IMR-90 (cell line): ENCODE results near the gene UGT3A1. TPM values are rescaled to one million over a fixed set of nuclear protein-coding genes. Genes with fewer than 3 reads are reported as not detected.

Source experiments
- ATAC-seq: fragments of 200-7000 bp; cut with Tn5 transposase; 2 replicates; pipeline ENCODE4 v1.9.1; 2020; ENCODE audit warnings: low read depth, mild to moderate bottlenecking, moderate library complexity
- BruUV-seq: library from RNA; stranded (reverse); fragments of 400-500 nt; replicated peaks from 2 replicates; lab custom pipeline; 2021; lab: Mats Ljungman, UMichigan
- CTCF ChIA-PET: fragments of 300-600 bp; formaldehyde crosslinking; extraction: SDS; loops from one replicate; lab custom pipeline; 2021; ENCODE audit warnings: antibody characterized with exemption; lab: Yijun Ruan, JAX
- POLR2A ChIA-PET: fragments of 300-600 bp; sonication (Branson Sonifier 250); formaldehyde crosslinking; loops from one replicate; lab custom pipeline; 2022; ENCODE audit warnings: antibody characterized with exemption; ENCODE audit not compliant: unreplicated experiment; lab: Charles Lee
- DNase-seq: peaks from one replicate; pipeline ENCODE4 v3.0.0; 2013
- H2AFZ ChIP-seq: replicated peaks from 2 replicates; pipeline ENCODE3; 2013; ENCODE audit warnings: low read length, mild to moderate bottlenecking; ENCODE audit not compliant: poor library complexity
- H2AK5ac ChIP-seq: 2 replicates; pipeline ENCODE4 v1.6.1; 2013; ENCODE audit warnings: low read depth, low read length, inconsistent platforms
- H2AK9ac ChIP-seq: replicated peaks from 2 replicates; pipeline ENCODE3; 2013; ENCODE audit warnings: mild to moderate bottlenecking, low read depth, low read length, moderate library complexity; ENCODE audit not compliant: poor library complexity
- H2BK120ac ChIP-seq: 2 replicates; pipeline ENCODE4 v1.6.1; 2013; ENCODE audit warnings: low read depth, low read length, inconsistent platforms
- H2BK15ac ChIP-seq: 3 replicates; pipeline ENCODE4 v1.6.1; 2013; ENCODE audit warnings: low read depth, low read length, inconsistent platforms
- H2BK20ac ChIP-seq: 2 replicates; pipeline ENCODE4 v1.6.1; 2013; ENCODE audit warnings: low read depth, mild to moderate bottlenecking, inconsistent platforms, low read length, moderate library complexity
- H2BK5ac ChIP-seq: 2 replicates; pipeline ENCODE4 v1.6.1; 2013; ENCODE audit warnings: mild to moderate bottlenecking, low read depth, low read length, inconsistent platforms; ENCODE audit not compliant: poor library complexity, severe bottlenecking
- H3K14ac ChIP-seq: replicated peaks from 2 replicates; pipeline ENCODE4 v1.6.1; 2013; ENCODE audit warnings: low read depth, low read length, inconsistent platforms
- H3K18ac ChIP-seq: 2 replicates; pipeline ENCODE4 v1.6.1; 2013; ENCODE audit warnings: low read depth, low read length, control low read depth
- H3K23ac ChIP-seq: 2 replicates; pipeline ENCODE4 v1.6.1; 2013; ENCODE audit warnings: low read depth, low read length, inconsistent platforms
- H3K27ac ChIP-seq: 2 replicates; pipeline ENCODE4 v1.5.1; 2013; ENCODE audit warnings: mild to moderate bottlenecking, control low read depth, low read length; ENCODE audit not compliant: insufficient read depth
- H3K27me3 ChIP-seq: 2 replicates; pipeline ENCODE4 v1.6.1; 2013; ENCODE audit warnings: low read length; ENCODE audit not compliant: control insufficient read depth, insufficient read depth
- H3K36me3 ChIP-seq: 2 replicates; pipeline ENCODE4 v1.6.1; 2013; ENCODE audit warnings: low read length, mixed read lengths; ENCODE audit not compliant: control insufficient read depth, insufficient read depth
- H3K4ac ChIP-seq: 2 replicates; pipeline ENCODE4 v1.6.1; 2013; ENCODE audit warnings: low read depth, low read length, inconsistent platforms
- H3K4me1 ChIP-seq: 2 replicates; pipeline ENCODE4 v1.6.1; 2013; ENCODE audit warnings: low read length, mixed read lengths; ENCODE audit not compliant: control insufficient read depth, insufficient read depth
- H3K4me2 ChIP-seq: 2 replicates; pipeline ENCODE4 v1.6.1; 2013; ENCODE audit warnings: low read depth, mild to moderate bottlenecking, control low read depth, low read length, moderate library complexity
- H3K4me3 ChIP-seq: 2 replicates; pipeline ENCODE4 v1.5.1; 2013; ENCODE audit warnings: low read depth, mild to moderate bottlenecking, control low read depth, low read length, moderate library complexity; ENCODE audit not compliant: insufficient read depth
- H3K56ac ChIP-seq: 2 replicates; pipeline ENCODE4 v1.6.1; 2013; ENCODE audit warnings: low read length, inconsistent platforms; ENCODE audit not compliant: insufficient read depth; ENCODE audit errors: extremely low read depth
- H3K79me1 ChIP-seq, 2 experiments: 2 replicates each; pipeline ENCODE4 v1.6.1; 2013; ENCODE audit warnings: low read length in 2 of 2, inconsistent platforms in 1 of 2, low read depth in 1 of 2
- H3K9ac ChIP-seq: 2 replicates; pipeline ENCODE4 v1.6.1; 2013; ENCODE audit warnings: low read depth, low read length, control low read depth
- H3K9me1 ChIP-seq: 2 replicates; pipeline ENCODE4 v1.6.1; 2013; ENCODE audit warnings: low read length, inconsistent platforms; ENCODE audit not compliant: insufficient read depth
- H3K9me3 ChIP-seq: 2 replicates; pipeline ENCODE4 v1.6.1; 2013; ENCODE audit warnings: low read length; ENCODE audit not compliant: control insufficient read depth, insufficient read depth
- H4K20me1 ChIP-seq: 2 replicates; pipeline ENCODE4 v1.6.1; 2013; ENCODE audit warnings: low read length, inconsistent platforms; ENCODE audit not compliant: insufficient read depth
- H4K5ac ChIP-seq: 2 replicates; pipeline ENCODE4 v1.6.1; 2013; ENCODE audit warnings: mild to moderate bottlenecking, low read depth, low read length, control low read depth
- H4K8ac ChIP-seq, 2 experiments: 2 replicates each; pipeline ENCODE4 v1.6.1; 2013; ENCODE audit warnings: low read depth in 2 of 2, low read length in 2 of 2, control low read depth in 1 of 2, inconsistent platforms in 1 of 2
- H4K91ac ChIP-seq: 2 replicates; pipeline ENCODE4 v1.6.1; 2013; ENCODE audit warnings: low read depth, low read length, inconsistent platforms; ENCODE audit not compliant: insufficient read depth
- RCOR1 ChIP-seq: IDR thresholded peaks from 2 replicates; pipeline ENCODE4 v1.6.1; 2012; ENCODE audit warnings: mild to moderate bottlenecking, low read length, improper control_type of control experiment; ENCODE audit not compliant: insufficient replicate concordance
- RFX5 ChIP-seq: IDR thresholded peaks from 2 replicates; pipeline ENCODE4 v1.8.0; 2012; ENCODE audit warnings: low read depth, mild to moderate bottlenecking, low read length, moderate library complexity
- WGBS, 2 experiments: methylation state at CpG; one replicate each; pipeline versions ENCODE4 v1.1.5 to v1.1.7; 2013; ENCODE audit warnings: missing lambda C conversion rate in 2 of 2; ENCODE audit not compliant: insufficient read length in 1 of 2; ENCODE audit errors: extremely low coverage in 2 of 2; 5-methylcytosine and 5-hydroxymethylcytosine counted together
- dilution Hi-C: fragments of 300-500 bp; cut with HindIII; formaldehyde crosslinking; loops from one replicate; pipeline ENCODE4 v1.14.3; 2018; ENCODE audit warnings: low sequenced_read_pairs; ENCODE audit not compliant: unreplicated experiment
- in situ Hi-C: fragments of 300-500 bp; cut with MboI; formaldehyde crosslinking; loops from 3 replicates; pipeline ENCODE4 v1.14.3; 2019; ENCODE audit warnings: low sequenced_read_pairs, inconsistent platforms, mixed read lengths
- intact Hi-C: fragments of 100-400 bp; cut with micrococcal nuclease; formaldehyde crosslinking; loops from 2 replicates; pipeline ENCODE4 v1.10.0; 2022
- polyA plus RNA-seq, 3 experiments: library from polyadenylated mRNA; depleted of rRNA; stranded (reverse); fragments of >200 nt; gene quantifications; 2 replicates each; pipeline ENCODE4 v1.2.3, GENCODE V29; 2012; ENCODE audit warnings: low replicate concordance in 1 of 3
- total RNA-seq: library from RNA; depleted of rRNA; stranded (reverse); fragments of >200 nt; gene quantifications from 2 replicates; pipeline ENCODE4 v1.2.3, GENCODE V29; 2012

UGT3A1 gene
- total and polyA plus RNA-seq, 2 of the 4 experiments (the other 2 are of a cell fraction), result not detected

DNA sequence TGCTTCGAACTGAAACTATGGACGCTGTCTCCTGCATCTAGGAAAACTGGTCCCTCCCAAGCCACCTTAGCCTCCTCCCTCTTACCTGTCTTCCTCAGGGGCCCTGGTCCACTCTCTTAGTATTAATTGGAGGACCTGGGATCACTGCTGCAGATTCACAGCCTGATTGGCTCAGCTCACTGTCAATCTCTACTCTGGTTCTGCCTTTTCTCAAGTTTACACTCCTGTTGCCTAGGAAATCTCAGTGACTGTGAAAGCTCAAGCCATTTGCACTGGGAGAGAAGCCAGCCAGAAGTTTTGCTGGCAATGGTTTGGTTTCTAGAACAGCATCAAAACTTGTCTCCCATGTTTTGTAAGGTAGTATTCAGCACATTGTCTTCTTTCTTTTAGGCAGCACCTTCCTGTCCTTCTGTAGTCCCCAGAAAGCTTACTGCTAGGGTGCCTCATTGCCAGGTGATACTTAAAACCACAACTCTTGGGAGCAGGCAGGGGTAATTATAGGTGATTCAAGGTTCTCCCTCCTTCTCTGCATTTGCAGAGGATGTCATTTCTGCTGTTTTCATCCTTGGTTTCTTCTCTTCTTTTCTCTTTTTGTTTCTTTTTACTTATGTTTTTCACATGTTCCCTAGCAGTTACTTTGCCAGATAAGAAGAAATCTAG lies 52.5 kb downstream of the UGT3A1 start, which contains the start of gene CAPSL:
CAPSL (minus strand) TSS at position 55 of the 660 bp plus-strand sequence. CDS start 17,502 bp downstream, outside the sequence.
- no peak within 1 kb of the TSS for H3K18ac ChIP-seq
- no peaks in the 10 kb centered on the region for H3K36me3 ChIP-seq
- no peak within 1 kb of the TSS for H3K4ac ChIP-seq
- no peak within 1 kb of the TSS for H3K4me3 ChIP-seq
- dilution Hi-C loops, result no loop called here
- no peaks in the 10 kb centered on the region for H3K79me1 ChIP-seq
- H3K56ac ChIP-seq, result no peak within 1 kb of the TSS
- peak within 1 kb of the TSS; percentile 19 for H2AFZ ChIP-seq
- no peaks in the 10 kb centered on the region for H3K9me3 ChIP-seq
- DNase-seq (peak; percentile 70), ATAC-seq (peak; percentile 88)
- no CpG with 5 or more reads among the region's 2 CpGs for WGBS, 2 experiments
- in situ Hi-C loops, result no loop called here
- no peak within 1 kb of the TSS for H4K91ac ChIP-seq
- H2BK20ac ChIP-seq, result no peak within 1 kb of the TSS
- BruUV-seq, result no TSS peak
- peak within 1 kb of the TSS; percentile 56; the same call in 1 of the 2 replicates for H3K4me2 ChIP-seq
- no peak within 1 kb of the TSS for H4K8ac ChIP-seq
- H4K20me1 ChIP-seq, result no peaks in the 10 kb centered on the region
- no peak within 1 kb of the TSS for H3K27ac ChIP-seq
- no peak within 1 kb of the TSS for H2BK120ac ChIP-seq
- no peak within 1 kb of the TSS for H4K5ac ChIP-seq
- TF ChIP-seq RFX5 (peak; percentile 65), RCOR1 (no peak)
- no peak within 1 kb of the TSS for H2BK15ac ChIP-seq
- intact Hi-C loops, result no loop called here
- H2AK5ac ChIP-seq, result no peak within 1 kb of the TSS
- no peaks in the 10 kb centered on the region for H3K9me1 ChIP-seq
- no peak within 1 kb of the TSS for H2BK5ac ChIP-seq
- H3K9ac ChIP-seq, result no peak within 1 kb of the TSS
- H3K14ac ChIP-seq, result no peak within 1 kb of the TSS
- CTCF ChIA-PET, result no interaction called here
- POLR2A ChIA-PET, result no interaction called here
- no peak within 1 kb of the TSS for H3K23ac ChIP-seq
- H3K27me3 ChIP-seq, result peaks cover 12% of the 10 kb centered on the region
- no peaks in the 10 kb centered on the region; the same call in 1 of the 2 replicates for H3K4me1 ChIP-seq
- no peak within 1 kb of the TSS for H2AK9ac ChIP-seq
